Left kidney (tissue), 2 donors: Measurements from ENCODE around the gene GALNT16. TPM values are rescaled to one million over a fixed set of nuclear protein-coding genes. Genes with fewer than 3 reads are reported as not detected.
"Not testable (repeated sequence)": the region's sequence is repeated elsewhere in the genome, so short reads cannot be mapped to it uniquely, and the experiment has no call there.

Experiments used
- DNase-seq: peaks from one replicate; pipeline ENCODE4 v3.0.0-alpha.2; 2013
- polyA plus RNA-seq: library from polyadenylated mRNA; unstranded; fragments of 120-200 nt; gene quantifications from one replicate; pipeline ENCODE4 v1.2.1, GENCODE V29; 2013; ENCODE audit not compliant: insufficient read length

GALNT16 gene
- polyA plus RNA-seq, 1 donor = 2.7 TPM

DNA sequence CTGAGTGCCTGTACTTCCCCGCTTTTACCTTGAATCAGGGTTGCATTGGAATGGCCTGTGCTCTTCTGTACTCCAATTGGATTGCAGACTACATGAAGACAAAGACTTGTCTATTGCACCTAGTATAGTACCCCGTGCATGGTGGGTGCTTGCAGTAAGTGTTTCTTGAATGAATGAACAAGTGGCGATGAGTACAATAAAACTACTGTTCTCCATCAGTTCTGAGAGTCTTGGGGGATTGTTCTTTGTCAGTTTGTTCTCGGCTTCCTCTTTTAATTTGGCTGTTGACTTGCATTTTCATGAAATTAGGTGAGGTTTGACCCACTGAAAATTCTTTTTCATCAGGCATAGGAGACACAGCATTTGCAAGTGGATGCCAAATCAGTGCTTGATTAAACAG is 104.0 kb downstream of the GALNT16 start:
- no peak for DNase-seq

GRCh38 chr14:69364378-69364777 is 104.4 kb downstream of the GALNT16 start:
- no peak for DNase-seq

GRCh38 chr14:69366069-69366468 is 106.1 kb downstream of the GALNT16 start:
- no peak for DNase-seq

DNA sequence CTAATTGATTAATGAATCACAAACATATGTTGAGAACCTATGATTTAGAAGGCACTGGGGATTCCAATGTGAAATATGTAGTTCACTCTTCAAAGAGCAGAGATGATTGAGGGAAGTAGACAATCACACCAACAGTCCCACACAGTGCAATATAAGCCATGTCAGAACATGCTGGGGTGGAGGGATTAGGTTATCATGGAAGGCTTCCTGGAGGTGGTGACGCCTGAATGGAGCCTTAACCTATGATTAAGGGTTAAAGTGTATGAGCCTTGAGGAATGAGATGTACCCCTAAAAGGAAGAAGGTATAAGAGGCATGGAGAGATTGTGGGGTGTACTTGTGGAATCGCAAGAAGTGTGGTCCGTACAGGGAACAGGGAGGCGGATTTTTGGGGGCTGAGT is 106.8 kb downstream of the GALNT16 start:
- no peak for DNase-seq

DNA sequence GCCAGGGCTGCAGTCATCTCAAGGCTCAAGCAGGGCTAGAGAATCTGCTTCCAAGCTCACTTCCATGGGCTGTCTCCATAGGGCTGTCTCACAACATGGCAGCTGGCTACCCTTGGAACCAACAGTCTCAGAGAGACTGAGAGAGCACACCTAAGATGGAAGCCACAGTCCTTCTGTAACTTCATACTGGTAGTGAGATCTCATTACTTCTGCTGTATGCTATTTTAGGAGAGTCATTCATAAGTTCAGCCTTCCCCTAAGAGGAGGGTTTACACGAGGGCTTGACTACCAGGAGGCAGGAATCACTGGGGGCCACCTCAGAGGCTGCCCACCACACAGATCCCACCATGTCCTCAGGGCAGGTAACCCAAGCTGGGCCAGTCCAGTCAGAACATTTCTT is 108.4 kb downstream of the GALNT16 start:
- no peak for DNase-seq

DNA sequence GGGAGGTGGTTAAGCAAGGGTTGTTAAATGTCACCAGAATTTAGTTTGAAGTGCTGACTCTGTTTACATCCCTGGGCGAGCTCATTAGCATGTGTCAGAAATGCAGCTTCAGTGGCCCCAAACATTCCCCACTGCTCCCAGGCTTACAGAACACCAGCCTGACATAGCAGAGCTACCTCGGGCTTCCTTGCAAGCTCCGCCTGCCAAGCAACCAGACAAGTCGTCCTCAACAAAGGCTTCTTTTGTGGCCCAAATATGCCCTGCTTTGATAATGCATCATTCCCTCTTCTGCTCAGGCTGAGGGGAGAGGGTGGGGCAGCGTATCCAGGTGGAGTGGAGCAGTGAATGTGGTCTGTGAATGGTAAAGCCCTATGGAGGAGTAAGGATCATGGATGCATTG is 110.1 kb downstream of the GALNT16 start:
- no peak for DNase-seq

DNA sequence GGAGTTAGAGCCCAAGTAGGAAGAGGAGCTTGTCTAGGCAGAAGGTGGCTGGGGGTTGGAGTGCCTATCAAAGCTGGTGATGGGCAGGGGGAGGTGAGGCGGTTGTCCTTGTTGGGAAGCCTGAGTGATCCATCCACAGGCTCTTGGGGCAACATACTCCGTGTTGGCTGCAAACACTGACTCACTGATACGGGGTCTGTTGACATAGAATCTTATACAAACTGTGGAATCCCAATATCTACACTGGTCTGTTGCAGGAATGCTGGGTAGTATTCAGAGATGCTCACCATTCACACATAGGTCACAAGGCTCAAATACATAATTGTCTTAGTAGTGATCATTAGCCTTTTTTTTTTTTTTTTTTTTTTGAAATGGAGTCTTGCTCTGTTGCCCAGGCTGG is 112.2 kb downstream of the GALNT16 start:
- DNase-seq = no peak

DNA sequence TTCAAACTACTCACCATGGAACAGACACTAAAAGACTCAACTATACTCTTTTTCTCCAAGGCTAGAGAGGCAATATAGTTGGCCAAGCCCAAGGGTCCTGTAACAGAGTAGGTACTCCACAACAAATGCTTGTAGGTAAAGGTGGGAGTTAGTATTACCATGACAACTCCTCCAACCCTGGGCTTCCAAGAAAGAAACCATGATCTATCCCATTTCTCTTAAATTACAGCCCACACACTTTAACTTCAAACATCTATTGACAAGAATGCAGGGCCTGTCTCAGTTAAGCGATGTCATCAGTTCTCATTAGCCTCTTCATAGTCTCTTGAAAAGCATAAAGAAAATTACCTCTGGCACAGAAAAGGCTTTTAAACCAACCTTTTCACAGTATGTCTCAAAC is 113.1 kb downstream of the GALNT16 start:
- DNase-seq = no peak

- DNase-seq = no peak
Observed at GRCh38 chr14:69374235-69374634, 114.3 kb downstream of the GALNT16 start.

- DNase-seq = no peak
Observed at GRCh38 chr14:69375182-69375581, 115.2 kb downstream of the GALNT16 start.

DNA sequence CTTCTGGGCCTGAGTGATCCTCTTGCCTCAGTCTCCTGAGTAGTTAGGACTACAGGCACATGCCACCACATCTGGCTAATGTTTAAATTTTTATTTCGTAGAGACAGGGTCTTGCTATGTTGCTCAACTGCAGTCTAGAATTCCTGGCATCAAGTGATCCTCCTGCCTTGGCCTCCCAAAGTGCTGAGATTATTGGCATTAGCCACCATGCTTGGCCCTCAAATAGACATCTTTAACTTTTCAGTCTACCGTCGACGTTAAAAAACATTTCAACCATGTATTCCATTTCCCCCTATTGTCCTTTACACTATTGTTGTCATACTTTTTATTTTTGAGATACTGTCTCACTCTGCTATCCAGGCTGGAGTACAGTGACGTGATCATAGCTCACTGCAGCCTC is 115.8 kb downstream of the GALNT16 start:
- DNase-seq = no peak

GRCh38 chr14:69376439-69376838 is 116.5 kb downstream of the GALNT16 start:
- no peak for DNase-seq

DNA sequence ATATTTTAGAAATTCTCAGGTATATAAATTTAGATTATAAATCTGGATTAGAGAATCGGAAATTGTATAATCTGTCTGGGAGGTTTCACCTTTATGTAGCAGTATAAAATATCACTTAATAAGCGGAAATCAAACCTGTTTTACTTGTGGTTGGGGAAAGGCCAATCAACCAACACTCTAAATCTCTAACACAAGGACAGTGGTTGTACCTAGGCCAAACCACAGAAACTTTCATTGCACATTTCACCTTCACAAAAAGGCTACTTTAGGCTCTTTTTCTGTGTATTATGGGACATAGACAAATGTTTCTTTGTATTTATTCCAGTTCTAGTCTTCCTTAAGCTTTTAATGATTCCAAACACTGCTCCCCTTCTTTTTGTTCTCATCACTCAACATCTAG is 118.3 kb downstream of the GALNT16 start:
- DNase-seq = no peak

DNA sequence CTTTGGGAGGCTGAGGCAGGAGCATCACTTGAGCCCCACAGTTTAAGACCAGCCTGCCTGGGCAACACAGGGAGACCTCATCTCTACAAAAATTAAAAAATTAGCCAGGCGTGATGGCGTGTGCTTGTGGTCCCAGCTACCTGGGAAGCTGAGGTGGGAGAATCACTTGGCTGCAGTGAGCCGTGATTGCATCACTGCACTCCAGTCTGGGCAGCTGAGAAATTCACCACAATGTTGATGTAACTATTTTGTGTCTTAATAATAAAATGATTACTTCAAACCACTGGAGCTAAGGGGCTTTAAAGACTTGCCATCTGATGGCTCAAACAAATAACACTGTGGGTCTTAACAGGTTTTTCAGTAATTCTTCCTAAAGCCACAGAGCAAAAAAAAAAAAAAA is 127.4 kb downstream of the GALNT16 start:
- no peak for DNase-seq

DNA sequence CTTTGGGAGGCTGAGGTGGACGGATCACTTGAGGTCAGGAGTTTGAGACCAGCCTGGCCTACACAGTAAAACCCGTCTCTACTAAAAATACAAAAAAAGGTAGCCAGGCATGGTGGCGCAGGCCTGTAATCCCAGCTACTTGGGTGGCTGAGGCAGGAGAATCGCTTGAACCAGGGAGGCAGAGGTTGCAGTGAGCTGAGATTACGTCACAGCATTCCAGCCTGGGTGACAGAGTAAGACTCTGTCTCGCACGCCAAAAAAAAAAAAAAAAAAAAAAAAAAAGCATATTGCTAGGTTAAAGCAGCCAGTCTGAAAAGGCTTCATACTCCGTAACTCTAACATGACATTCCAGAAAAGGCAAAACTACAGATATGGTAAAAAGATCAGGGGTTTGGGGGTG is 131.4 kb downstream of the GALNT16 start:
- DNase-seq = not testable (repeated sequence)

GRCh38 chr14:69392481-69392880 is 132.5 kb downstream of the GALNT16 start:
- no peak for DNase-seq

DNA sequence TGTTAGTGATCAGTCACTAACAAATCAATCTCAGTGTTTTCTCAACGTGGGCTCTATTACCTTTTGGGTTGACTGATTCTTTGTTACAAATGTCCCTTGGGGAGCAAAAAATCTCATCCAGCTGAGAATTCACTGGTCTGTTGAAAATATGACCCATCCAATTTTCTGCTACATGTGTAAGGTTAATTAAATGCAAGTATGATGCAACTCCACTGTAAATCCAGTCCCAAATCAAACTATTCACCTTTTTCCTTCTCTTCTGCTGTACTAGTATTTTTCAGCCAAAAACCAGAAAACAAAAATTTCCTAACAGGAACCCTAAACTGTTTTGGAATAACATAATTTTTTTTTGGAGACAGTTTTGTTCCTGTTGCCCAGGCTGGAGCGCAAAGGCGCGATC is 136.0 kb downstream of the GALNT16 start:
- DNase-seq = no peak

GRCh38 chr14:69398053-69398817 is 138.3 kb downstream of the GALNT16 start, which contains the start of the genes ERH and SLC39A9:
Gene ERH (minus strand): TSS chr14:69398299. CDS start chr14:69398233, 66 bp downstream.
Gene SLC39A9 (plus strand): TSS chr14:69398692. CDS start chr14:69399370, 678 bp downstream.
- DNase-seq = peak; percentile 97

GRCh38 chr14:69398818-69399210 is 138.9 kb downstream of the GALNT16 start:
- DNase-seq = no peak

DNA sequence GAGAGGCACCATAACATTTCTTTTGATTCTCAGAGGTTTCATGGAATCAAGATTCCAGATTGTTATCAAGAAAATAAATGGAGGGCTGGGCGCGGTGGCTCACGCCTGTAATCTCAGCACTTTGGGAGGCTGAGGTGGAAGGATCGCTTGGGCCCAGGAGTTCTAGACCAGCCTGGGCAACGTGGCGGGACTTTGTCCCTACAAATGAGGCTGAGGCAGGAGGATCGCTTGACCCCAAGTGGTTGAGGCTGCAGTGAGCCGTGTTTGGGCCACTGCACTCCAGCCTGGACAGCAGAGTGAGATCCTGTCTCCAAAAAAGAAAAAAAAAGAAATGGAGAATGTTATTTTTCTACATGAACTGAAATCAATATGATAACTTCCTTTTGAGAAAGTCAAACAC is 139.8 kb downstream of the GALNT16 start:
- DNase-seq = no peak

GRCh38 chr14:69400154-69400553 is 140.2 kb downstream of the GALNT16 start:
- no peak for DNase-seq

DNA sequence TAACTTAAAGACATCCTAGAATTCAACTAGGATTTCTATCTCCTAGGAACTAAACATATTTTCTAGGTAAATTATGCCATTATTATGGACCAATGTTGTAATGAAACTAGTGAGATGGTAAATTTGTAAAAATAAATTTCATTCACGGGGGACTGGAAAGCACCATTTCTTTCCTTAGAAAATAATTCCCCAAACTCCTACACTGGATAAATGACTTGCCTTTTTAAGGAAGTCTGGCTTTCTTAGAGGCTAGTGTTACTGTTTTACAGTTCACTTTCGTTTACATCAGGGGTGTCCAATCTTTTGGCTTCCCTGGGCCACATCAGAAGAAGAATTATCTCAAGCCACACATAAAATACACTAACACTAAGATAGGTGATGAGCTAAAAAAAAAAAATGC is 141.9 kb downstream of the GALNT16 start:
- DNase-seq = no peak

DNA sequence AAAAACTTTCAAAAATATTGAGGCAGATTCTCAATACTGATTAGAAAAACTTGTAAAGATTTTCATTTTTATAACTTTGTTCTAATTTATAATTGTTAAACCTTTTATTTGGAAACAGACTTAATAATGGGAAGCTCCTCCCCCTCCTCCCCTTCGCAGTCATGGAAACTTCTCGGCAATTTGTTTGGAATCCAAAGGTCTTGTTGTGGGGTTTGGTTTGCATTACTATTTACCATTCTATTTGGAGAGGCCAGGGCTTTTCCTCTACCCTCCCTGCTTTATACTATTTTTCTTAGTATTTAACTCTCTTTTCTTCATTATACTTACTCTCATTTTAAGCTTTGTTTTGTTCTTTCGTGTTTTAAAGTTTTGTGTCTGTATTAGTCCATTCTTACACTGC is 144.5 kb downstream of the GALNT16 start:
- DNase-seq = no peak

DNA sequence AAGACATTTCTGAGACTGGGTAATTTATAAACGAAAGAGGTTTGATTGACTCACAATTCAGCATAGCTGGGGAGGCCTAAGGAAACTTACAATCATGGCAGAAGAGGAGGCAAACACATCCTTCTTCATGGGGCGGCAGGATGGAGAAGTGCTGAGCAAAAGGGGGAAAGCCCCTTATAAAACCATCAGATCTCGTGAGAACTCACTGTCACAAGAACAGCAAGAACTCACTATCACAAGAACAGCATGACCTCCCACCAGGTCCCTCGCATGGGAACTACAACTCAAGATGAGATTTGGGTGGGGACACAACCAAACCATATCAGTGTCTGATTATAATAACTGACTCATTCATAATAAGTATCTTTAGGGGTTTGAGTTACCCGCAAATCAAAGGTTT is 144.9 kb downstream of the GALNT16 start:
- DNase-seq = no peak
